Activated B cell treated with CpG ODN at 0.5 μM for 24 hours (primary cell): ENCODE results near the gene CRTAC1. TPM values are rescaled to one million over a fixed set of nuclear protein-coding genes. Genes with fewer than 3 reads are reported as not detected.
A peak's percentile ranks its signal among the peaks of the same experiment; 100 is the strongest.
"Not testable (repeated sequence)": the region's sequence is repeated elsewhere in the genome, so short reads cannot be mapped to it uniquely, and the experiment has no call there.

Experiments
- ATAC-seq: fragments of 200-7000 bp; cut with Tn5 transposase; one replicate; pipeline ENCODE4 v1.10.0; 2021; ENCODE audit warnings: low read depth, mild to moderate bottlenecking, moderate library complexity
- CTCF ChIA-PET: fragments of 350-600 bp; sonication (Branson Sonifier 250); formaldehyde crosslinking; loops from one replicate; lab custom pipeline; 2021; ENCODE audit warnings: antibody characterized with exemption; lab: Charles Lee
- POLR2A ChIA-PET: fragments of 350-600 bp; sonication (Branson Sonifier 250); formaldehyde crosslinking; loops from one replicate; lab custom pipeline; 2021; ENCODE audit warnings: antibody characterized with exemption; lab: Charles Lee
- DNase-seq: peaks from one replicate; pipeline ENCODE4 v3.0.0; 2022
- H3K27ac Mint-ChIP-seq: one replicate; pipeline ENCODE4 v1.8.0; 2020; ENCODE audit warnings: mixed read lengths
- H3K27me3 Mint-ChIP-seq: one replicate; pipeline ENCODE4 v1.8.0; 2021; ENCODE audit warnings: mixed read lengths
- H3K36me3 Mint-ChIP-seq: one replicate; pipeline ENCODE4 v1.8.0; 2021; ENCODE audit warnings: low read depth, mixed read lengths
- H3K4me1 Mint-ChIP-seq: one replicate; pipeline ENCODE4 v1.8.0; 2021; ENCODE audit warnings: mixed read lengths
- H3K4me3 Mint-ChIP-seq: one replicate; pipeline ENCODE4 v1.8.0; 2020; ENCODE audit warnings: mild to moderate bottlenecking, mixed read lengths
- H3K9me3 Mint-ChIP-seq: one replicate; pipeline ENCODE4 v1.8.0; 2020; ENCODE audit warnings: mixed read lengths
- intact Hi-C: fragments of 100-400 bp; cut with micrococcal nuclease; formaldehyde crosslinking; loops from one replicate; pipeline ENCODE4 v1.15.1; 2024
- total RNA-seq: library from RNA; stranded (reverse); gene quantifications from 2 replicates; pipeline ENCODE4 v1.2.3, GENCODE V29; 2022
- TF ChIP-seq, protein P1 (sequence below): fragments of 200-600 bp; IDR thresholded peaks from one replicate; pipeline ENCODE4 v1.8.0; 2022; ENCODE audit warnings: antibody characterized with exemption, mild to moderate bottlenecking

CRTAC1 gene
- total RNA-seq, 1 donor from 2014 or later: not detected

DNA sequence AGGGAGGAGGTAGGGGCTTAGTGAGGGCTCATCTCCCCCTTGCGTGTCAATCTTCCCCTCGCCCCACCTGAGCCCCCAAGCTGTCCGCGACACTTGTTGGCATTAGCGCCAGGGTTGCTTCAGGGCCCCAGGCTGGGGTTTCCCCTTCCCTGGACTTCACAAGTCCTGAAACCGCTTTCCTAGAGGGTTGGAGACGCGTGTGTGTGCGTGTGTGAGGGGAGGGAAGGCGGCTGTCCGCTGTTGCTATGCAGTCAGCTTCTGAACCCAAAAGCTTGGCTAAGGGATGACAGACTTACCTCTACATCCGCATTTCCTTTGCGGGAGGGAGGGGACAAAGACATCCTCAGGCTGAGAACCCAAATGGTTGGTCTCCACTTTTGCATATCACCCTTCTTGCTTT lies 180.0 kb downstream of the CRTAC1 start:
- H3K9me3 Mint-ChIP-seq: no peaks in the 10 kb centered on the region
- peak overlapping the region; percentile 70 for H3K4me3 Mint-ChIP-seq
- H3K27ac Mint-ChIP-seq: no peak overlapping the region
- intact Hi-C loops: no loop called here
- peaks cover 10% of the 10 kb centered on the region for H3K4me1 Mint-ChIP-seq
- ATAC-seq (no peak), DNase-seq (no peak)
- peaks cover 40% of the 10 kb centered on the region for H3K27me3 Mint-ChIP-seq
- TF ChIP-seq, protein P1, sequence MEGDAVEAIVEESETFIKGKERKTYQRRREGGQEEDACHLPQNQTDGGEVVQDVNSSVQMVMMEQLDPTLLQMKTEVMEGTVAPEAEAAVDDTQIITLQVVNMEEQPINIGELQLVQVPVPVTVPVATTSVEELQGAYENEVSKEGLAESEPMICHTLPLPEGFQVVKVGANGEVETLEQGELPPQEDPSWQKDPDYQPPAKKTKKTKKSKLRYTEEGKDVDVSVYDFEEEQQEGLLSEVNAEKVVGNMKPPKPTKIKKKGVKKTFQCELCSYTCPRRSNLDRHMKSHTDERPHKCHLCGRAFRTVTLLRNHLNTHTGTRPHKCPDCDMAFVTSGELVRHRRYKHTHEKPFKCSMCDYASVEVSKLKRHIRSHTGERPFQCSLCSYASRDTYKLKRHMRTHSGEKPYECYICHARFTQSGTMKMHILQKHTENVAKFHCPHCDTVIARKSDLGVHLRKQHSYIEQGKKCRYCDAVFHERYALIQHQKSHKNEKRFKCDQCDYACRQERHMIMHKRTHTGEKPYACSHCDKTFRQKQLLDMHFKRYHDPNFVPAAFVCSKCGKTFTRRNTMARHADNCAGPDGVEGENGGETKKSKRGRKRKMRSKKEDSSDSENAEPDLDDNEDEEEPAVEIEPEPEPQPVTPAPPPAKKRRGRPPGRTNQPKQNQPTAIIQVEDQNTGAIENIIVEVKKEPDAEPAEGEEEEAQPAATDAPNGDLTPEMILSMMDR: no peak
- ChIA-PET CTCF (interaction anchor here (1.1 kb wide), 1 partner anchor 23 kb away, joined by 3 read pairs; no protein-coding TSS in a partner anchor), POLR2A (interaction anchor here (0.7 kb wide), 1 partner anchor 113 kb away, joined by 5 read pairs; the partner anchor contains the start of gene ZFYVE27)
- H3K36me3 Mint-ChIP-seq: no peaks in the 10 kb centered on the region

DNA sequence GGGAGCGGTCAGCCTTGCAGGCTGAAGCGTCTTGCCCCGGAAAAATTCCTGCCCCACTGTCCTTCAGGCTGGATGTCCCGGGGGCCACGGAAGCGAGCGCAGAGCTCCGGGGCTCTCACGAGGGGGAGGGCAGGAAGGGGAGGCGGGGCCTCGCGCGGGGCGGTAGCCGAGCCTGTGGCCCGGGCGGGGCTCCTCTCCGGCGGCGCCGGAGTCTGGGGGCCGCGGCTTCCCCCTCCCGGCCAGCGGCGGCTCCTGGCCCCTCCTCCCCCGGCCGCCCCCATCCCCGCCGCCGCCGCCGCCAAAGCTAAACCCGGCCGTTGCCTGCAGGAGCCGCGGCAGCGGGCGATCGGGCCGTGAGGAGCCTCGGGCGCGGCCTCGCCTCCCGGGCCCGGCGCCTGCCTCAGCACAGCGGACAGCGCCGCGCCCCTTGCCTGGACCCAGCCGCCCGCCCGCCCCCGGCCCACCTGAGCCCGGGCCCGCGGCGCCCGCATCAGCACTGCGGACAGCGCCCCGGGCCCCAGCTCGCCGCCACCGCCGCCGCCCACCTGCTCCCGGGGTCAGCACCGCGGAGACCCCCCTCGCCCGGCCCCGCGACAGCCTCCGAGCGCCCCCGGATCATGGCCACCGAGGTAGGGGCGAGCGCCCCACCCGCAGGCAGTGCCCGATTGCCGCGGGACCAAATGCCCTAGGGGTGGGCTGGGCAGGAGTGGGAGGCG lies 180.6 kb downstream of the CRTAC1 start, which contains the start of gene GOLGA7B:
Gene GOLGA7B, plus strand, starts transcription at position 157 of the 716 bp plus-strand sequence. Its CDS starts 461 bp downstream, at position 618.
- Mint-ChIP-seq H3K9me3 (no peaks in the 10 kb centered on the region), H3K4me3 (peak within 1 kb of the TSS; percentile 81), H3K27ac (no peak within 1 kb of the TSS), H3K4me1 (peaks cover 10% of the 10 kb centered on the region), H3K27me3 (peaks cover 40% of the 10 kb centered on the region), H3K36me3 (no peaks in the 10 kb centered on the region)
- ATAC-seq: peak; percentile 84
- CTCF ChIA-PET: interaction anchor here (1.1 kb wide), 1 partner anchor 22 kb away, joined by 3 read pairs; no protein-coding TSS in a partner anchor
- TF ChIP-seq, protein P1: no peak
- intact Hi-C loops: no loop called here
- DNase-seq: peak; percentile 46
- POLR2A ChIA-PET: interaction anchor here (0.6 to 0.7 kb wide), 3 partner anchors 72 to 285 kb away, joined by 4 to 5 read pairs (median 4); partner anchors contain the start of genes R3HCC1L and ZFYVE27

DNA sequence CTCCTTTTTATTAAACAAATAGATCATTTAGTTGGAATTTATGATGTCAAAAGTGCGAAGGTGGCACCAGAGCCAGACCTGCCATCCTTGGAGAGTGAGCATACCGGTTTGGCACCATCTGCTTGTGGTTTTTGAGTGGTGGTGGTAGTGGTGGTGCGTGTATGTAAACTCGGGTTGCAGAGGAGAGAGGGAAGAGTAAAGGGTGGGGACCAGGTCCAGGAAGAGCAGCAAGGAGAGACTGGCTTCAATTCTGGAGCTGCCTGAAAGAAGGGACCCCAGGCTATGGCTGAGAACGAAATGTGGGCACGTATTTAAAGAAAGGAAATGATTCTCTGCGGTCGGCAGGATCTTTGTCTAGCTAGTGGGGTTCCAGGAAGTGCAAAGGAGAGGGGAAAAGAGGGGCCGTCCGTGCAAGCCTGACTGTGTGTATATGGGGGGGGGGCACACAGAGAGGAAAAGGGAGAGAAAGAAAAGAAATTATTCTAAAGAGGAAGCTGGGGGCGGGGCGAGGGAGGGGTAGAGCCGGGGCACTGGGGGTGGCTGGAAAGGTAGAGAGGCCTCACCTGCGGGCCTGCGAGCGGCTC lies 181.2 kb downstream of the CRTAC1 start:
- Mint-ChIP-seq H3K4me3 (peak overlapping the region; percentile 81), H3K27ac (no peak overlapping the region)

DNA sequence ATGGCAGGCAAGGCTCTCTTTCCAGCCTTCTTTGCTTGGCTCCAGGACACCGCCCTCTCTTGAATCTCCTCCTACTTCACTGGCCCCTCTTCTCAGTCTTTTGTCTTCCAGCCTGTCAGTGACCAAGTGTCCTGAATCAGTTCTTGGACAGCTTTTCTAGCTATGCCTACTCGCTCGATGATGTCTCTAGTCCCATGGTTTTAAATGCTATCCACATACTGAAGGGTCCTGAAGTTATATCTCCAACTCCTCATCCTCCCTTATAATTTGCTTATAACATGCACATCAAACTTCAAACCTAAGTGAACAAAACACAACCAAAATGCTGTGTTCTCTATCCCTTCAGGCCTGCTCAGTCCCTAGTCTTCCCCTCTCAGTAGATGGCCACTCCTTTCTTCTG lies 185.7 kb downstream of the CRTAC1 start:
- ChIA-PET POLR2A (no interaction called here), CTCF (no interaction called here)
- peaks cover 19% of the 10 kb centered on the region for H3K27me3 Mint-ChIP-seq
- no peaks in the 10 kb centered on the region for H3K9me3 Mint-ChIP-seq
- intact Hi-C loops: no loop called here
- no peak for DNase-seq
- H3K27ac Mint-ChIP-seq: no peak overlapping the region
- TF ChIP-seq, protein P1: no peak
- no peak overlapping the region for H3K4me3 Mint-ChIP-seq
- H3K4me1 Mint-ChIP-seq: peaks cover 5% of the 10 kb centered on the region
- no peak for ATAC-seq
- H3K36me3 Mint-ChIP-seq: no peaks in the 10 kb centered on the region

More for the DNA sequence above, 181.2 kb downstream of the CRTAC1 start:
- ChIA-PET CTCF (interaction anchor here (1.1 kb wide), 1 partner anchor 21 kb away, joined by 3 read pairs; no protein-coding TSS in a partner anchor), POLR2A (interaction anchor here (0.6 to 0.7 kb wide), 2 partner anchors 71 to 285 kb away, joined by 4 read pairs; partner anchors contain the start of gene R3HCC1L)
- Mint-ChIP-seq H3K27me3 (peaks cover 40% of the 10 kb centered on the region), H3K36me3 (no peaks in the 10 kb centered on the region), H3K9me3 (no peaks in the 10 kb centered on the region), H3K4me1 (peaks cover 10% of the 10 kb centered on the region)
- no peak for DNase-seq
- intact Hi-C loops: no loop called here
- TF ChIP-seq, protein P1: no peak
- peak; percentile 49 for ATAC-seq

DNA sequence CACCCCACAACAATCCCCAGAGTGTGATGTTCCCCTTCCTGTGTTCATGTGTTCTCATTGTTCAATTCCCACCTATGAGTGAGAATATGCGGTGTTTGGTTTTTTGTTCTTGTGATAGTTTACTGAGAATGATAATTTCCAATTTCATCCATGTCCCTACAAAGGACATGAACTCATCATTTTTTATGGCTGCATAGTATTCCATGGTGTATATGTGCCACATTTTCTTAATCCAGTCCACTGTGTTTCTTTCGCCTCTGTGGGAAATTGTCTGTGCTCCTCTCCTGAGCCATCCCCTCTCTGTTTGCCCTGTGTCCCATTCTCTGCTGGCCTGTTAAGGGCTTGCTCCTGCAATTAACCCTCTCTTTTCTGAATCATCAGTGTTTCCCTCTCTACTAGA lies 186.4 kb downstream of the CRTAC1 start:
- H3K27ac Mint-ChIP-seq, H3K4me1 Mint-ChIP-seq, CTCF ChIA-PET, ATAC-seq, H3K36me3 Mint-ChIP-seq, H3K4me3 Mint-ChIP-seq, DNase-seq, POLR2A ChIA-PET, intact Hi-C loops, H3K9me3 Mint-ChIP-seq: not testable (repeated sequence)
- H3K27me3 Mint-ChIP-seq: peaks cover 15% of the 10 kb centered on the region
